ENCODE results near the gene ZNF335.
"Not testable (repeated sequence)": the region's sequence is repeated elsewhere in the genome, so short reads cannot be mapped to it uniquely, and the experiment has no call there.

ZNF335 gene

GRCh38 chr20:45934046-45934585 lies 37.9 kb downstream of the ZNF335 start:
- peak; percentile 29 to 62 (median 40) for DNase-seq

- DNase-seq: peak; percentile 23 to 78 (median 44)
Measured at GRCh38 chr20:45933266-45934045, 38.5 kb downstream of the ZNF335 start.

GRCh38 chr20:45931680-45932079 lies 40.3 kb downstream of the ZNF335 start:
- not testable (repeated sequence) for DNase-seq

- DNase-seq: no peak
Measured at GRCh38 chr20:45927071-45927878, 44.7 kb downstream of the ZNF335 start.

- DNase-seq: no peak
Measured at GRCh38 chr20:45926731-45927070, 45.3 kb downstream of the ZNF335 start.

GRCh38 chr20:45925821-45926506 lies 46.0 kb downstream of the ZNF335 start:
- DNase-seq: no peak

GRCh38 chr20:45924391-45925261 lies 47.4 kb downstream of the ZNF335 start:
- DNase-seq: no peak

DNA sequence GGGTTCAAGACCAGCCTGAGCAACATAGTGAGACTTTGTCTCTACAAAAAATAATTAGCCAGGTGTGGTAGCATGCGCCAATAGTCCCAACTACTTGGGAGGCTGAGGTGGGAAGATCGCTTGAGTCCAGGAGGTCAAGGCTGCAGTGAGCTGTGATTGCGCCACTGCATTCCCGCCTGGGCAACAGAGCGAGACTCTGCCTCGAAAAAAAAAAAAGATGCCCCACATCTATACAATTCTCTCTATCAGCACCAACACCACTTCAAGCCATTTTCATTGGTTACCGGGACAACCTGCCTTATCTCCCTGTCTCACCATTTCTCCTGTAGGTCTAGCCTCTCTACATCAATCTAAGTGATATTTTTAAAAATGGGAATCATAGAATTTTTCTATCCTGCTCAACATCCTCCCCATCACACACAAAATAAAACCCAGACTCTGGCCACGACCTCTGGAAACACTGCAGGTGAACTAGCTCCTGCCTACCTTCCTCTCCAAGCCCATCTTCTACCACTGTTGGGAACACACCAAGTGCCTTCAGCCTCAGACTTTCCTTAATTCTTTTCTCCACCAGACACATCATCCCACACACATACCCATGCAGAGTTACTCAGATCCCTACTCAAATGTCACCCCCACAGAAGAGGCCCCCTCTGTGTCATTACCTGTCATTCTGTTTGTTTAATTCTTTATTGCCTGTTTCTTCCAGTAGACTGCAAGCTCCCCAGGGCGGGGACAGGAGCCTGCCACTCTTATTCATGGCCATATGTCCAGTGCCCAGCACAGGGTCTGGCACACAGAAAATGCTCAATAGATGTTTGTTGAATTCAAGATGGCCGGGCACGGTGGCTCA lies 50.4 kb downstream of the ZNF335 start:
- no peak for DNase-seq

DNA sequence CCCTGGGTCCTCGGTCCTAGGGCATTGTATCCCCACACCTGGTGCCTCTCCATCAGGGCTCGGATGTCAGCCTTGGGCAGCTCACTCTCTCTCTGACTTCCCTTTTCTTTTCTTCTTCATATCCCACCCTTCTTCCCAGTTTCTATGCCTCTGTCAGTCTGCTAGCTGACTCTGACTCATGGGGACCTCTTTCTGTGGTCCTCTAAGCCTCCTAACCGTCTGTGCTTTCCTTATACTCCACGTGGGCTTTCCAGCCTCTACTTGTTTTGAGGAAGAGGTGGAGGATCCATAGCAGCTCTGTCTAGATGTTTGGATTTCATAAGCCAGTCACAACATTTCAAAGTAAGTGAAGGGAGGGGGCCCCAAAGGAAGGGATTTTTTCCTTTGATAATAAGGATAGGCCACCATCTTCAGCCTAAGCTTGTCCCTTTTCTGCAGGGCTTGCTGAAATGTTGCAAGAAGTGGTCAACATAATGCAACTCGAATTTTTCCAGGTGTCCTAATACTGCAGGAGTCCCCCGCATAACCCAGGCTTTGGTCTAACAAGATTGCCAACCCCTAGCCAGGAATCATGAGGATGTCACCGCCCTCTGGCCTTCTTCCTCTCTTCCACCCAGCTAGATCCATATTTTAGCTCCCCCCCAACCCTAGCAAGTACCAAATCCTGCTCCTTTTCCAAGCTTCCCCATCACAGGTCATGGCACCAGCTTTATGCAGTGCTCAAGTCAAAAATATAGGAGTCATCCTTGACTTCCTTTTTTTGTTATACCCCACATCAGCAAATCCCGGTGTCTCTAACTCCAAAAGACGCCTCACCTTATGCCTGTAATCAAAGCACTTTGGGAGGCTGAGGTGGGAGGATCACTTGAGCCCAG lies 51.3 kb downstream of the ZNF335 start:
- no peak for DNase-seq

GRCh38 chr20:45919542-45920399 lies 52.2 kb downstream of the ZNF335 start:
- no peak for DNase-seq

DNA sequence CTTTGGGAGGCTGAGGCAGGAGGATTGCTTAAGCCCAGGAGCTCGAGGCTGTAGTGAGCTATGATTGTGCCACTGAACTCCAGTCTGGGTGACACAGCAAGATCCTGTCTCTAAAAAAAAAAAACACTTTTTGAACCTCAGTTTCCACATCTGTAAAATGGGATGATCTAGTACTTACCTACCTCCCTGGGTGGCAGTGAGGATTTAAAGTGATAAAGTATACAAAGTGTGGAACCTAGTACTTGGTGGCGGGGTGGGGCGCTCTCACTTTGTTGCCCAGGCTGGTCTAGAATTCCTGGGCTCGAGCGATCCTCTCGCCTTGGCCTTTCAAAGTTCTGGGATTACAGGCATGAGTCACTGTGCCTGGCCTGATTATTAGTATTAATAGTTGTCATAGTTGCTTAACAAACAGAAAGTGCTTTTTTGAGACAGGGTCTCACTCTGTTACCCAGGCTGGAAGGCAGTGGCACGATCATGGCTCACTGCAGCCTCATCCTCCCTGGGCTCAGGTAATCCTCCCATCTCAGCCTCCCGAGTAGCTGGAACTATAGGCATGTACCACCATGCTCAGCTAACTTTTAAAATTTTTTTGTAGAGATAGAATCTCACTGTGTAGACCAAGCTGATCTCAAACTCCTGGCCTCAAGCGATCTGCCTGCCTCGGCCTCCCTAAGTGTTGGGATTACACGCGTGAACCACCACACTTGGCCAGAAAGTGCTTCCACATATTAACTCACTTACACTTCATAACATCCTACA lies 53.0 kb downstream of the ZNF335 start:
- DNase-seq: no peak

GRCh38 chr20:45918182-45918737 lies 53.7 kb downstream of the ZNF335 start:
- DNase-seq: no peak

DNA sequence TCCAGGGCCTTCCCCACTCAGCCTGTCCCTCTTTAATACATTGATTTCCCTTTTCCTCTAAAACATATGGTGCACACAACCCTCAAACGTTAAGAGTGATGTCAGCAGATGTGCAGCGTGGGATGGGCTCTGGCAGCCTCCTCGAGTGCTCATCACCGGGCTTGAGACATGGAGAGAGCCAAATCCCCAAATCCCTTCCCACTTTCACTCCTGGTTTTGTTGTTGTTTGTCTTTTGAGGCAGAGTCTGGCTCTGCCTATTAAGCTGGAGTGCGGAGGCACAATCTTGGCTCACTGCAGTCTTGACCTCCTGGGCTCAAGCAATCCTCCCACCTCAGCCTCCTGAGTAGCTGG lies 54.2 kb downstream of the ZNF335 start:
- no peak for DNase-seq

- DNase-seq: no peak
Measured at GRCh38 chr20:45913116-45913515, 58.9 kb downstream of the ZNF335 start.

DNA sequence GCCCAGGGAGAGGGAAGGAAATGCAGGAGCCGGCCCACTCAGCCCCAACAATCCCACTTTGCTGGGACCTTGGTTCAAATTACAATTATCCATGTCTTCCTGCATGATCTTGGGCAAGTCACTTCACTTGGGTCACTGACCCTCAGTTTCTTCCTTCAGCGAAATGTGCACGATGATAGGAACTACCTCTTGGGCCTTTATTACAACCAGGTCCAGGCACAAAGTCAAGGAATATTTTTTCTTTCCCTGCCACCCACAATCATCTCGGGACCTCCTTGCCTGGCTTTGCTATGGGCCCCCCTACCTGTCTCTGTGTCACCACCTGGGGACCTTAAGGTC lies 59.7 kb downstream of the ZNF335 start:
- no peak for DNase-seq

GRCh38 chr20:45911486-45912343 lies 60.3 kb downstream of the ZNF335 start, which contains the start of gene PLTP:
TSS of gene PLTP (minus strand) at chr20:45912155. CDS start at chr20:45911452, 703 bp downstream.
- peak in 1 of 5 donors; percentile 15 for DNase-seq
